ENCODE data around the gene IL34.

The IL34 gene

GRCh38 chr16:70678898-70679670 is 32.7 kb downstream of the IL34 start:
- no peak for DNase-seq

- DNase-seq = peak; percentile 96
Measured at GRCh38 chr16:70679671-70680494, 33.5 kb downstream of the IL34 start.

GRCh38 chr16:70680495-70681381 is 34.4 kb downstream of the IL34 start:
- no peak for DNase-seq

DNA sequence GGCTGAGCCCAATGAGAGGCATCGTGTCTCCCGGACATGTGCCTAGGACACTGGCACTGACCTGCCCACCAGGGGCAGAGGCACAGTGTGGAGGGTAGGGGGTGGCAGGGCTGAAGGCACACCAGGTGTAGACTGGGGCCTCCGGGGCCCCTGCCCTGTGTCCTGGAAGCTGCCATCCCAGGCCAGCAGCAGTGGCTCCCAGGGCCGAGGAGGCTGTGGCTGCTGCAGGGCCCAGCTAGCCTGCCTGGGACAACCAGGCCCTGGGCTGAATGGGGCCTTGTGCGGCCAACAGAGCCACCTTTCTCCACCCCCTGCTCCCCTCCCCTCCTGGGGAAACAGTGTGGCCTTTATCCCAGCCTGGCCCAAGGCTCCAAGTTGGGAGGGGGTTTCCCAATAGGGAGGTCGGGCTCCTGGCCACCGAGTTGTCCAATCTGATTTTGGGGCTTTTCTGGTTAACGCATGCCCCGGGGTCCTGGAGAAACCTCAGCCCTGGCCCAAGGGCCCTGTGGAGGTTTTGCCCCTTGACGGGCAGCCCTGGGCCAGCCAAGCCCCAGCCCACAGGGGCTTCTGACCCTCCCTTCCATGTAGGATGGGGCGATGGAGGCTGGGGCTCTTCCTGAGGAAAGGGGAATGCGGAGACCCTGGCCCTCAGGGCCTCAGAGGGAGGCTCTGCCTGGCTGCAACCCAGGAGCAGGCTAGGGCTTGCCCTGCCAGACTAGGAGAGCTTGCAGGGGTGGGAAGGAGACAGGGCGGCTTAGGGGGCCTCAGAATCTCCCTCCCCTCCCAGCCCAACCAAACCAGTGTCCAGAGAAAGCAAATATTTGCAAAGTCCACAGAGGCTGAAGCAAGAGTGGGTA is 35.3 kb downstream of the IL34 start:
- DNase-seq = no peak

DNA sequence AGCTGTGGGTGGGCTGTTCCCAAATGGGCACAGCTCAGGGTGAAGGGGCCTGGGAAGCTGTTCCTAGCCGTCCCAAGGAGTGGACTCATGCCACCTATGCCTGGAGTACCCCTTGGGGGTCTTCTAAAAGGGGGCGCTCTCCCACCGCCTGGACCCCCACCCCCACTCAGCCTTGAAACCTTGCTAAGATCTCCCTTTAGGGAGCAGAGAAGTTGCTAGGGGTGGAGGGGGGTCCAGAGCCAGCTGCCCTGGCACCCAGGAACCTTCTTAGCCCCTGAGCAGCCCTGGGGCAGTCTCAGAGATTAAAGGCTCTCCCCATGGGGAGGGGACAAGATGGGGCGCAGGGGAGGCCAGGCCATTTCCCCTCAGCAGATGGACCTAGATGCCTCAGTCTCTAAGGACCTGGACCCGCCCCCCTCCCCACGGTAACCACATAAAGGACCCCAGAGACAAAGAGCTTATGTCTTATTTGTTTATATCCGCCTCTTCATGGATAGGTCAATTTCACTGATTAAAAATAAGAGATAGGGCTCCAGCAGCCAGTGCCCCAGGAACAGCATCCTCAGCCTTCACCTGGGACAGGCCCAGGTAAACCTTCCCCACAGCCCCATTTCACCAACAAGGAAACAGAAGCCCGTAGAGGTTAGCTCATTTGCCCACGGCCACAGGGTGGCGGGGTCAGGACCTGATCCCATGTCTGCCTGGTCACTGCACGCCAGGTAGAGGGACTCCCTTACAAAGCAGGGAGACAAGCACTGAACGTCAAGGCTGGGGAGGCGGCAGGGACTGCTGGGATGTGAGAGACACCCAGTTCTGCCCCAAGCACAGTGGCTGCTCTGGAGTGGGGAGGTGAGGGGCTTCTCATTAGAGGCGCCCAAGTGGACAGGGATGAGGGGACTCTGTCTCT is 36.1 kb downstream of the IL34 start:
- DNase-seq = no peak

DNA sequence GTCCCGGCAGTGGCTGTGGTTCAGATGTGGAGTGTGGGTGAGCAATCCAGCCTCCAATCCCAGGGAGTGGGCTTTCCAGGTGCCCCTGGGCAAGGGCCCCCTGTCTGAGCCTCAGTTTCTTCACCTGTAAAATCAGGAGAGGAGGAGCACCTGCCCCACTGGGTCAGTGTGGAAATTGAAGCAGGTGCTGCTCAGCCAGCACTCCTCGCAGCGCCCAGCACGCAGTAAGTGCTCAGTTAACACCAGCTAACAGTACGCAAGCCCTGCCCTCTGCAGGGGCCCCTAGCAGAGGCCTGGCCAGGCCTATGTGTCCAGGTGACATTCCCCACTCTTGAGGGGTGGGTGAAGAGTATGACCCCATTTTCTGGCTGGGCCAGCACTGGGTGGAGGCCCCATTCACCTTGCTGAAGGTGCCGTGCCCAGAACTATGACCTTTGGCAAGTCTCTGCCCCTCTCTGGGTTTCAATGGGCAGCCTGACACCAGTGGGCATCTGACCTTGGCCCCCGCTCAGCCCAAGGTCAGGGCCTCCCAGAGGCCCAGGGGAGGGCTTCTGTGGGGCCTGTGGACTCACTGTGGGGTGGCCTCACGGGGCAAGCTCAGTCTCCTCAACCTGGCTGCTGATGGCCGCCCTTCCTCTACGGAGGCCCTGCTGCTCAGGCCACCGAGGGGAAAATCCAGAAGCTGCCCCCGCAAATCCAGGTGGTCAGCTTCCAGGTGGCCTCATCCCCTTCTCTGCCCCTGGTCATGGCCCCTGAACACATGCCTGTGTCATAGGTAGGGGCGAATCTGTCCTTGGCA is 37.0 kb downstream of the IL34 start:
- DNase-seq = no peak

DNA sequence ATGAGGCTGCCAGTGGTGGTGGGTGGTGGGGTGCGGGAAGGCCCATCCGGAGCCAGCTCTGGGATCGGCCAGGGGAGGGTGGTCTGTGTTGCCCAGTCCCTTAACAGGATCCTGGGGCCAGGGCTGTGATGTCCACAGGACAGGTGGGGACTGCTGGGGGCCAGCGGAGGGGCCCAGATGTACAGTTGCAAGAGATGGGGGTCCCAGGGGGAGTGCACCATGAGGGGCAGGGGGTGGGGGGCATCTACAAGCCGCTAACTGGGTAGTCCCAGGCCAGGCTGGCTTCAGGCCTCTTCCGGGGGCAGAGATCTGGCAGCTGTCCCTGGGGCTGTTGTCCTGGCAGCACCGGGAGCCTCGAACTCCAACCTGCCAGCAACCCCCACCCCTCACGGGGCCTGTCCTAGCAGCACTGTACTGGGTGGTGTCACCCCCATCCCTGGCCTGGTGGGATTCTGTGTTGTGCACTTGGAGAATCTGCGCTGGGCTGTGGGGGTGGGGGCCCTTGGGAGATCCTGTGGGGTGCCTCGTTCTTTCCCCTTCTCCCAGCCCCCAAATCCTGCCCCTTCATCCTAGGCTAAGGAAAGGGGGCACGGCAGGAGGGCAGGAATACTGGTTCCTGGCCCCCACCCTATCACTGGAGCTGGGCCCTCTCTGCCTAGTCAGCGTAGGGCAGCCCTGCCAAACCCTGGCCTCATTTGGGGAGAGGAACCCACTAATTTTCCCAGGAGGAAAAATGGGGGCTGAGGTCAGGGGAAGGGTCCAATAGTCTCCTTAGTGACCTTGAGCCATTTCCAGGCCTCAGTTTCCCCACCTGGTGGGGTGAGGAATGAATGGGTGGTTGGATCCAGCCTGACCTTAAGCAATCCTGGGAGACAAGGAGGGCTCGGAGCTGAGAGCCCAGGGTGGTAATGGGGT is 38.0 kb downstream of the IL34 start:
- DNase-seq = no peak

GRCh38 chr16:70685061-70685937 is 38.9 kb downstream of the IL34 start:
- no peak for DNase-seq

GRCh38 chr16:70685938-70686375 is 39.6 kb downstream of the IL34 start, which contains the start of gene MTSS2:
Gene MTSS2 (minus strand): TSS chr16:70686053. CDS start chr16:70685791, 262 bp downstream.
- peak; percentile 98 for DNase-seq

DNA sequence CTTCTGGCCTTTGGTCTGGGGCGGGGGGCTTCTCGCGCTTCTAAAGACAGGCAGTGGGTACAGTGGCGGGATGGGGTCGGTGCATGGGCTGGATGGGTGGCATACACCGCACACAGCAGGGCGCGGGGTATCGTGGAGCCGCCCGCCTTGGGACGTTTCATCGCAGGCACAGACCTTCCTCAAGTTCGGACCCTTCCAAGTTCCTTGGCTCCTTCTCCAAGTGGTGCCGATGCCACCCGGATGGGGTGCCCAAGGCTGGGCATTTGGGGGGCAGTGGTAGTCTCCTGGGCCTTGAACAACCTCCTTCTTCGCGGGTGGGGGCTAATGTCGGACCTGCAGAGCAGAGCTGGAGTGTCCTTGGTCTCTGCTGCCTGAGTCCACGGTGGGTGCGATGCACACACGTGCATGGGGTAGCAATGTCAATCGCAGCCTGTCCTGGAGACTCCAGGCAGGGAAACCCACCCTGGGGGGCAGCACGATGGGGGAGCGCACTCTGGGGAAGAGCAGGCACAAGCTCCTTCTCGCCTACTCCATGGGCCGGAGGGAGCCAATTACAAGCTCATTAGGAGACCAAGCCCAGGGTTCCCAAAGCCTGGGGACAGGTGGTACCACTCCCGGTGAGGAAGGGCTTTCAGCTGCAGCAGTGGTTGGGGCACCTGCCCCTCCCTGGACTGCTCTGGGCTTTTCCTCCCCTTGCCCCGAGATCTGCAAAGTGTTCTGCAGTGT is 40.2 kb downstream of the IL34 start:
- DNase-seq = peak; percentile 85

- no peak for DNase-seq
Measured at GRCh38 chr16:70687102-70687511, 40.7 kb downstream of the IL34 start.

GRCh38 chr16:70687671-70688245 is 41.4 kb downstream of the IL34 start:
- no peak for DNase-seq

DNA sequence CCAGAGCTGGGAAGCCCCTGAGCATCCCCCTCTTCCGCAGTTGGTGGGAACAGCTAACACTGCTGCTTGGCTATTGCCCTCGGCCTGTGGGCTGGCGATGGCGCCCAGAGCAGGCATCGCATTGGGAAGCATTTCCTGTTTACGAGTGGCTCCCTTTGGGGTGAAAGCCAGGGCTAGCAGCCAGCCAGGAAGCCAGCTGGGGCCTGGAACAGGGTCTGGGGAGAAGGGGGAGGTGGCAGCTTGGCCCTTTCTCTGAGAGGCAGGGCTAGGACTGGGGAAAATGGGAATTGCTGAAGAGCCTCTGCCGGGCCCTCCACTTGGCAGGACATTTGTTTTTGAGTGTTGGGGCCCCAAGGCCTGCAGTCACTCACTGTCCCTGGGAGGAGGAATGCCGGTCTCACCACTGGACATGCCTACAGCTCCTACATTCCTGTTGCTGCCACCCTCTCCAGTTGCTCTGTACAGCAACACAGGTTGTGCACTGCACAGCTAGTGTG is 41.9 kb downstream of the IL34 start:
- DNase-seq = no peak

- DNase-seq = no peak
Measured at GRCh38 chr16:70689035-70689969, 42.9 kb downstream of the IL34 start.

All from 8988T (cell line).